Omental fat pad (tissue), 4 donors: ENCODE measurements around the gene PRR5L. TPM values are rescaled to one million over a fixed set of nuclear protein-coding genes. Genes with fewer than 3 reads are reported as not detected.

Source experiments
- ATAC-seq: fragments of 150-250 bp; one replicate; pipeline ENCODE4 v1.9.1; 2016; ENCODE audit warnings: mild to moderate bottlenecking, moderate library complexity; ENCODE audit not compliant: low FRiP score
- DNase-seq: peaks from one replicate; pipeline ENCODE4 v3.0.0-alpha.2; 2019; ENCODE audit warnings: low spot score
- CTCF ChIP-seq, 3 donors: fragments of 450-650 bp; IDR thresholded peaks; one replicate each; pipeline ENCODE4 v1.5.1; 2016 to 2017; ENCODE audit warnings: antibody characterized with exemption in 3 of 3, mild to moderate bottlenecking in 3 of 3, moderate library complexity in 2 of 3
- total RNA-seq, 4 donors: library from RNA; depleted of rRNA; stranded (reverse); fragments of >200 nt; gene quantifications; one replicate each; pipeline ENCODE4 v1.1.0, GENCODE V29; 2016

PRR5L gene
- total RNA-seq, 4 donors from 2014 or later: 8.7 to 26.8 (median 16.2) TPM

- TF ChIP-seq CTCF (IDR thresholded peaks at IDR 0.05): no peak
- no peak for DNase-seq
- no peak for ATAC-seq
Measured at GRCh38 chr11:36292311-36292722, 3.8 kb upstream of the PRR5L start.

GRCh38 chr11:36296884-36297543 lies 926 bp downstream of the PRR5L start:
- peak; percentile 57 for ATAC-seq
- no peak for DNase-seq
- TF ChIP-seq CTCF (IDR thresholded peaks at IDR 0.05): no peak

- DNase-seq: no peak
- TF ChIP-seq CTCF (IDR thresholded peaks at IDR 0.05): no peak
- ATAC-seq: peak; percentile 57
Measured at GRCh38 chr11:36300650-36301049, 4.6 kb downstream of the PRR5L start.

- ATAC-seq (no peak), DNase-seq (no peak)
- TF ChIP-seq CTCF (IDR thresholded peaks at IDR 0.05): no peak
Measured at GRCh38 chr11:36304351-36304750, 8.3 kb downstream of the PRR5L start.

- ATAC-seq (no peak), DNase-seq (no peak)
- no peak for TF ChIP-seq CTCF (IDR thresholded peaks at IDR 0.05)
Measured at GRCh38 chr11:36305047-36305446, 9.0 kb downstream of the PRR5L start.

GRCh38 chr11:36306888-36307287 lies 10.8 kb downstream of the PRR5L start:
- no peak for DNase-seq
- no peak for TF ChIP-seq CTCF (IDR thresholded peaks at IDR 0.05)
- ATAC-seq: no peak

- TF ChIP-seq CTCF (IDR thresholded peaks at IDR 0.05): no peak
- DNase-seq (no peak), ATAC-seq (no peak)
Measured at GRCh38 chr11:36308577-36308976, 12.5 kb downstream of the PRR5L start.
